GM12801 (cell line): ENCODE results near the gene KRTAP19-6.

Experiments used
- CTCF ChIP-seq: IDR thresholded peaks from one replicate; pipeline ENCODE4 v1.5.1; 2011; ENCODE audit warnings: control low read depth; ENCODE audit not compliant: insufficient read length; ENCODE audit errors: extremely low read depth

The KRTAP19-6 gene

GRCh38 chr21:30541764-30542163 is at the start of gene KRTAP19-6:
Gene KRTAP19-6 (minus strand): TSS chr21:30541864. CDS start chr21:30541833, 31 bp downstream.
- TF ChIP-seq CTCF, result no peak

- no peak for TF ChIP-seq CTCF
These were observed 48.6 kb upstream of the KRTAP19-6 start, which contains the start of gene KRTAP22-2 for GRCh38 chr21:30590297-30590696. Gene KRTAP22-2 (minus strand): TSS chr21:30590397.

- no peak for TF ChIP-seq CTCF
These were observed 41.2 kb upstream of the KRTAP19-6 start for GRCh38 chr21:30582870-30583269.

- TF ChIP-seq CTCF, result no peak
These were observed 38.5 kb upstream of the KRTAP19-6 start for GRCh38 chr21:30580132-30580531.

GRCh38 chr21:30579346-30579745 is 37.7 kb upstream of the KRTAP19-6 start:
- TF ChIP-seq CTCF, result no peak

- no peak for TF ChIP-seq CTCF
These were observed 36.1 kb upstream of the KRTAP19-6 start for GRCh38 chr21:30577766-30578165.

- TF ChIP-seq CTCF, result no peak
These were observed 26.0 kb upstream of the KRTAP19-6 start for GRCh38 chr21:30567617-30568016.

- no peak for TF ChIP-seq CTCF
These were observed 22.0 kb upstream of the KRTAP19-6 start for GRCh38 chr21:30563630-30564029.
